Stomach (tissue), 4 donors: Measurements from ENCODE around the gene TFF2.

Experiments used
- CTCF ChIP-seq, 7 experiments: fragments of 450-650 bp in 4 of 7; fragments of 200-600 bp in 3 of 7; sonication (generic) in 3 of 7; IDR thresholded peaks; one replicate each; pipeline ENCODE4 v1.5.1; 2016 to 2019; ENCODE audit warnings: antibody characterized with exemption in 7 of 7, control low read depth in 2 of 7, mild to moderate bottlenecking in 1 of 7
- EP300 ChIP-seq: sonication (generic); formaldehyde crosslinking; IDR thresholded peaks from one replicate; pipeline ENCODE4 v1.6.1; 2017; ENCODE audit warnings: antibody characterized with exemption

- peak in 5 of 7 experiments; percentile 46 to 96 (median 78) for TF ChIP-seq CTCF (IDR thresholded peaks at IDR 0.05)
- TF ChIP-seq EP300, result no peak
Measured at GRCh38 chr21:42381347-42381984, 30.7 kb upstream of the TFF2 start.
